Fibroblast of mammary gland (primary cell): ENCODE data around the gene GDI2.
"Not testable (repeated sequence)": the region's sequence is repeated elsewhere in the genome, so short reads cannot be mapped to it uniquely, and the experiment has no call there.

Source experiments
- DNase-seq: peaks from one replicate; pipeline ENCODE4 v3.0.0-alpha.2; 2010; ENCODE audit warnings: low read depth
- H3K4me3 ChIP-seq: 2 replicates; pipeline ENCODE4 v1.5.1; 2011; ENCODE audit warnings: low read depth, mild to moderate bottlenecking, low read length, moderate library complexity; ENCODE audit not compliant: control insufficient read depth
- TF ChIP-seq, protein P1 (sequence below): conservative IDR thresholded peaks from 2 replicates; pipeline ENCODE4 v1.5.1; 2011; ENCODE audit warnings: low read depth, low read length, inconsistent platforms; ENCODE audit not compliant: control insufficient read depth, insufficient read depth

The GDI2 gene

DNA sequence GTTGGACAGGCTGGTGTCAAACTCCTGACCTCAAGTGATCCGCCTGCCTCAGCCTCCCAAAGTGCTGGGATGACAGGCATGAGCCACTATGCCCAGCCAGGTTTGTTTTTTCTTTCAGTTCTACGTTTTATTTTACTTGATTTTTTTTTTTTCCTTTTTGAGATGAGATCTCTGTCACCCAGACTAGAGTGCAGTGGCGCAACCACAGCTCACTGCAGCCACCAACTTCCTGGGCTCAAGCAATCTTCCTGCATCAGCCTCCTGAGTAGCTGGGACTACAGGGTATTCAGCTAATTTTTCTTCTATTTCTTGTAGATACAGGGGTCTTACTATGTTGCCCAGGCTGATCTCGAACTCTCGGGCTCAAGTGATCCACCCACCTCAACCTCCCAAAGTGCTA is 24.3 kb downstream of the GDI2 start:
- DNase-seq, result no peak
- no peak overlapping the region for H3K4me3 ChIP-seq
- TF ChIP-seq, protein P1, sequence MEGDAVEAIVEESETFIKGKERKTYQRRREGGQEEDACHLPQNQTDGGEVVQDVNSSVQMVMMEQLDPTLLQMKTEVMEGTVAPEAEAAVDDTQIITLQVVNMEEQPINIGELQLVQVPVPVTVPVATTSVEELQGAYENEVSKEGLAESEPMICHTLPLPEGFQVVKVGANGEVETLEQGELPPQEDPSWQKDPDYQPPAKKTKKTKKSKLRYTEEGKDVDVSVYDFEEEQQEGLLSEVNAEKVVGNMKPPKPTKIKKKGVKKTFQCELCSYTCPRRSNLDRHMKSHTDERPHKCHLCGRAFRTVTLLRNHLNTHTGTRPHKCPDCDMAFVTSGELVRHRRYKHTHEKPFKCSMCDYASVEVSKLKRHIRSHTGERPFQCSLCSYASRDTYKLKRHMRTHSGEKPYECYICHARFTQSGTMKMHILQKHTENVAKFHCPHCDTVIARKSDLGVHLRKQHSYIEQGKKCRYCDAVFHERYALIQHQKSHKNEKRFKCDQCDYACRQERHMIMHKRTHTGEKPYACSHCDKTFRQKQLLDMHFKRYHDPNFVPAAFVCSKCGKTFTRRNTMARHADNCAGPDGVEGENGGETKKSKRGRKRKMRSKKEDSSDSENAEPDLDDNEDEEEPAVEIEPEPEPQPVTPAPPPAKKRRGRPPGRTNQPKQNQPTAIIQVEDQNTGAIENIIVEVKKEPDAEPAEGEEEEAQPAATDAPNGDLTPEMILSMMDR, result no peak

DNA sequence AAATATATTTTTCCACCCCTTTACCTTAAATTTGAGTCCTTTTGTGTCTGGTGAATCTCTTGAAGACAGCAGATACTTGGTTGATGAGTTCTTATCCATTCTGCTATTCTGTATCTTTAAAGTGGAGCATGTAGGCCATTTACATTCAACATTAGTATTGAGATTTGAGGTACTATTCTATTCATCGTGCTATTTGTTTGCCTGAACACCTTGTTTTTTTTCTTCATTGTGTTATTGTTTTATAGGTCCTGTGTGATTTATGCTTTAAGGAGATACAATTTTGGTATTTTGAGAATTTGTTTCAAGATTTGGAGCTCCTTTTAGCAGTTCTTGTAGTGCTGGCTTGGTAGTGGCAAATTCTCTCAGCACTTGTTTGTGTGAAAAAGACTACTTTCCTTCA is 29.9 kb downstream of the GDI2 start:
- H3K4me3 ChIP-seq, result no peak overlapping the region
- TF ChIP-seq, protein P1, result no peak
- no peak for DNase-seq

DNA sequence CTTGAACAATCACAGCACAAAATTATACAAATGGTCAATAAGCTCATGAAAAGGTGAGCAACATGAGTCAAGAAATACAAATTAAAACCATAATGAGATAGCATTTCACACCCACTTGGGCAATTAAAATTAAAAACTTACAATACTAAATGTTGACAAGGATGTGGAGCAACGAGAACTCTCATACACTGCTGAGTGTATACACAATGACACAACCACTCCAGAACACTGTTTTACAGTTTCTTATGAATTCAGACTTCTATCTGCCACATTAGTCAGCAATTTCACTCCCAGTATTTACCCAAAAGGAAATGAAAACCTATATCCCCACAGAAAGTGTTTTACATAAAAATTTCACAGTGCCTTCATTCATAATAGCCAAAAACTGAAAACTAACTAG is 31.1 kb downstream of the GDI2 start:
- no peak overlapping the region for H3K4me3 ChIP-seq
- TF ChIP-seq, protein P1, result no peak
- no peak for DNase-seq

DNA sequence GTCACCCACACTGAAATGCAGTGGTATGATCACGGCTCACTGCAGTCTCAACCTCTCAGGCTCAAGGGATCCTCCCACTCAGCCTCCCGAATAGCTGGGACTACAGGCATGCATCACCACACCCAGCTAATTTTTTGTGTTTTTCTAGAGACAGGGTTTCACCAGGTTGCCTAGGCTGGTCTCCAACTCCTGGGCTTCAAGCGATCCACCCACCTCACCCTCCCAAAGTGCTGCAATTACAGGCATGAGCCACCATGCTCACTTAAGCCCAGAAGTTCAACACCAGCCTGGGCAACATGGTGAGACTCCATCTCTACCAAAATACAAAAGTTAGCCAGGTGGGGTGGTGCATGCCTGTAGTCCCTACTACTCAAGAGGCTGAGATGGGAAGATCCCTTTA is 33.5 kb downstream of the GDI2 start:
- DNase-seq, result peak; percentile 20
- TF ChIP-seq, protein P1, result no peak

DNA sequence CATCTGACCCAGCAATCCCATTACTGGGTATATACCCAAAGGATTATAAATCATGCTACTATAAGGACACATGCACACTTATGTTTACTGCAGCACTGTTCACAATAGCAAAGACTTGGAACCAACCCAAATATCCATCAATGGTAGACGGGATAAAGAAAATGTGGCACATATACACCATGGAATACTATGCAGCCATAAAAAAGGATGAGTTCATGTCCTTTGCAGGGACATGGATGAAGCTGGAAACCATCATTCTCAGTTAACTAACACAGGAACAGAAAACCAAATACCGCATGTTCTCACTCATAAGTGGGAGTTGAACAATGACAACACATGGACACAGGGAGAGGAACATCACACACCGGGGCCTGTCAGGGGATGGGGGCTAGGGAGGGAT is 35.5 kb downstream of the GDI2 start:
- DNase-seq, H3K4me3 ChIP-seq: not testable (repeated sequence)

More for the DNA sequence above, 33.5 kb downstream of the GDI2 start:
- H3K4me3 ChIP-seq, result no peak overlapping the region

DNA sequence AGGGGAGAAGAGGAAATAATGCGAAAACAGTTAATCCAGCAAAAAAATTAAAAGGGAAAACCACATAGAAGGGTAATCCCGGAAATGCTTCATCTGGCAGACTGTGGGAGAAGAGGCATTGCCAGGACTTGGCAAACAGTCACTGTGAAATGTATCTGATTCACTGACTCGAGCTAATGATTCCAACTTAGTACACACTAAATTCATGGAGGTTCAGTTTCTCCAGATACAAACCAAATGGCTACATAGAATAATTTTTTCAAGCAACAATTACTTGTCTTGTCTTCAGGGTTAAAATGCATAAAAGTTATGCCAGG is 36.4 kb downstream of the GDI2 start:
- no peak overlapping the region for H3K4me3 ChIP-seq
- TF ChIP-seq, protein P1, result no peak
- peak; percentile 88 for DNase-seq

DNA sequence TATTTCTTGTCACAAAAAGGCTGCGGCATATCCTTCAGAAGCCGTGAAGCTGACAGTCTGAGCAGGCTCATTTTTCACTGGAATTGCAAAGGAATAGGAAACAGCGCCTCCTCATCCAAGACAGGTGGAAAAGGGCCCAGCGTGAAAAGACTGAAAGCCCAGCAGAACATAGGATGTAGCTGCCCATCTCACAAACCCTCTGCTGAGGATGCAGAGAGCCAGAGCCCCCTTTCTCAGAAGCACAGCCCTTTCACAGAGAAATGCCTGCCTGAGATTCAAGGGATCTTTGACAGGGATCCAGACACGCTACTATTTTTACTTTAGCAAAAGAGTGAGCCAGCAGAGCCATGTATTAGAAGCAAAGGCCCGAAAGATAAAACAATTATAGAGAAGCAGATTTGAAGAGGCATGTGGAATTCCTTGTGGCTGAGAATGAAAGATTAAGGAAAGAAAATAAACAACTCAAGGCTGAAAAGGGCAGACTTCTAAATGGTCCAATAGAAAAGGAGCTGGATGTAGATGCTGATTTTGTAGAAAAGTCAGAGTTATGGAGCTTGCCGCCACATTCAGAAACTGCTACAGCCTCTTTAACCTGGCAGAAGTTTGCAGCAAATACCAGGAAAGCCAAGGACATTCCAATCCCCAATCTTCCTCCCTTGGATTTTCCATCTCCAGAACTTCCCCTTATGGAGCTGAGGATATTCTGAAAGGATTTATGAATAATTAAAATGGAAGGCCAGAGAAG is 36.9 kb downstream of the GDI2 start:
- TF ChIP-seq, protein P1, result peak; percentile 20
- no peak overlapping the region for H3K4me3 ChIP-seq
- DNase-seq, result no peak
